ENCODE results near the gene SUCO.

The SUCO gene

GRCh38 chr1:172650474-172651193 is 117.7 kb downstream of the SUCO start:
- no peak for DNase-seq (ENCODE audit: low spot score)

DNA sequence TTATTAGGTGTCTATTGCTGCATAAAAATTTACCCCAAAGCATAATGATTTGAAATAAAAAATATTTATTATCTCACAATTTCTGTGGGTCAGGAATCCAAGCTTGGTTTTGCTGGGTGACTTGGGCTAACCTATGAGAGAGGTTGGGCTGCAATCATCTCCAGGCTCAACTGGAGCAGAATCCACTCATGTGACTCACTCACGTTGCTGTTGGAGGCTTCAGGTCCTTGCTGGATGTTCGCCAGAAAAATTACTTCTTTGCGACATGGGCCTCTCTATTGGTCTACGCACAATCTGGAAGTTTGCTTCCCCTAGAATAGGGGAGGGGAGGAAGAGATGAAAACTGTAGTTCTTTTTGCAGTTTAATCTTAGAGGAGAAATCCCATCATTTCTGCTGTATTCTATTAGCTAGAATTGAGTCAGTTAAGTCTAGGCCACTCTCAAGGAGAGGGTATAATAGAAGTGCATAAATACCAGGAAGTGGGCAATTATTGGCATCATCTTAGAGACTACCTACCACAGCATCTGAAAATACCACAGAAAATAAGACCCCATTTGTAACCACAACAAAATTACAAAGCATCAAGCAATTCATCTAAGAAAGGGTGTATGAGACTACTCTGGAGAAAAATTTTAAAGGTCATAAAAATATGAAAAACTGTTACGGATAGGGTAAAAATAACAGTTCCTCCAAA is 120.2 kb downstream of the SUCO start:
- no peak for DNase-seq (ENCODE audit: low spot score)

DNA sequence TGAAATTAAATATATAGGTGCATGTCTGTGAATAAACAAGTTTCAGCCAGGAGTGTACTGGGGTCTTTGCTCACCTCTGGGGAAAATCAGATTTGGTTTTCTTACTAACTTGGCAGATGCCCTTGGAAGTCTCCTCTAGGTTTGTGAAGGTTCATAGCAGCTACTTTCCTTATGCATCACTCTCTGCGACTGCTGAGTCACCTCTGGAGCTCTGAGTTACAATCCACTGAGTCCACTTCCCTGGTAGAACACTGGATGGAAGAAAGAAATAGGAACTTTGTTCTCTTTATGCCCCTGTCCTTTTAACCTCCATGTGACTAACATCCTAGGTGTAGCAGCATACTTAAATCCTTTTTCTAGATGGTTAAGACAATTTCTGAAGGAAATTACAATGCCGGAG is 121.6 kb downstream of the SUCO start:
- no peak for DNase-seq (ENCODE audit: low spot score)

GRCh38 chr1:172656576-172656975 is 123.6 kb downstream of the SUCO start:
- no peak for DNase-seq (ENCODE audit: low spot score)

GRCh38 chr1:172657586-172657985 is 124.6 kb downstream of the SUCO start:
- peak; percentile 11 for DNase-seq (ENCODE audit: low spot score)

GRCh38 chr1:172658871-172659453 is 126.0 kb downstream of the SUCO start, which contains the start of gene FASLG:
TSS of gene FASLG (plus strand) at chr1:172659103. CDS start at chr1:172659202, 99 bp downstream.
- no peak for DNase-seq (ENCODE audit: low spot score)

DNA sequence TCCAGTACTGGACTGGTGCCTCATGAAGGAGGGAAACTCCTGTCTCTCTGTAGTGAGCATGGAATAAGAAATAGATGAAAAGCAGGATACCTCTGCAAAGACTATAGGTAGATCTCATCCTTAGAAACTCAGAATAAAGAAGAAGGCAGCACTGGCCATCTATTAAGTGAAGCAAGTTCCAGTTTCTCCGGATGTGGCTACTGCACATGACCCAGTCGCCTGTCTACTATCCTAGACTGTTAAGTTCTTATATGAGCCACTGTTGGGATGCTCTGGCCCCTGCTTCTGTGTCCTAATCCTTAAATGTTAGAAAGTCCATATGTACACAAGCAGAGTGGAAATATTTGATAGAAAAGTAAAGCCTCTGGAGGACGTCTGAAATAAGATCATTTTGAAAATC is 128.2 kb downstream of the SUCO start:
- no peak for DNase-seq (ENCODE audit: low spot score)

Data from Ammon's horn (tissue), 1 donor.